MM.1S (cell line): Measurements from ENCODE around the gene ADAMTS2.

Experiments
- DNase-seq: peaks from one replicate; pipeline ENCODE4 v3.0.0-alpha.2; 2015
- H2AFZ ChIP-seq: fragments of 300-600 bp; sonication (generic); 2 replicates; pipeline ENCODE4 v1.6.0; 2016; ENCODE audit warnings: antibody characterized with exemption, low read length
- H3F3A ChIP-seq: fragments of 300-600 bp; sonication (generic); 2 replicates; pipeline ENCODE4 v1.6.1; 2016; ENCODE audit warnings: mild to moderate bottlenecking, antibody characterized with exemption, low read length, moderate library complexity, mixed read lengths; ENCODE audit not compliant: insufficient read depth
- H3K27ac ChIP-seq: fragments of 300-600 bp; sonication (generic); 2 replicates; pipeline ENCODE4 v1.5.1; 2016; ENCODE audit warnings: mild to moderate bottlenecking, low read length
- H3K27me3 ChIP-seq: fragments of 300-600 bp; sonication (generic); replicated peaks from 2 replicates; pipeline ENCODE4 v1.6.0; 2016; ENCODE audit warnings: low read length; ENCODE audit not compliant: insufficient read depth
- H3K36me3 ChIP-seq: fragments of 300-600 bp; sonication (generic); replicated peaks from 2 replicates; pipeline ENCODE4 v1.6.1; 2016; ENCODE audit warnings: mild to moderate bottlenecking, low read length, mixed read lengths; ENCODE audit not compliant: insufficient read depth
- H3K4me1 ChIP-seq: fragments of 300-600 bp; sonication (generic); 2 replicates; pipeline ENCODE4 v1.6.1; 2016; ENCODE audit warnings: low read length, mixed read lengths
- H3K4me2 ChIP-seq: fragments of 300-600 bp; sonication (generic); 2 replicates; pipeline ENCODE4 v1.6.0; 2016; ENCODE audit warnings: low read depth, low read length
- H3K4me3 ChIP-seq: fragments of 300-600 bp; sonication (generic); 2 replicates; pipeline ENCODE4 v1.5.1; 2016; ENCODE audit warnings: low read length, mixed read lengths
- H3K79me2 ChIP-seq: fragments of 300-600 bp; sonication (generic); 2 replicates; pipeline ENCODE4 v1.6.1; 2016; ENCODE audit warnings: mixed run types, low read length, mixed read lengths
- H3K9ac ChIP-seq: fragments of 300-600 bp; sonication (generic); 2 replicates; pipeline ENCODE4 v1.6.1; 2016; ENCODE audit warnings: low read length, mixed read lengths
- H3K9me2 ChIP-seq: fragments of 300-600 bp; sonication (generic); replicated peaks from 2 replicates; pipeline ENCODE4 v1.6.1; 2016; ENCODE audit warnings: mild to moderate bottlenecking, low read length, mixed read lengths; ENCODE audit not compliant: insufficient read depth
- H3K9me3 ChIP-seq: fragments of 300-600 bp; sonication (generic); replicated peaks from 2 replicates; pipeline ENCODE4 v1.6.1; 2016; ENCODE audit warnings: mild to moderate bottlenecking, low read length, mixed read lengths; ENCODE audit not compliant: insufficient read depth
- H4K20me1 ChIP-seq: fragments of 300-600 bp; sonication (generic); 2 replicates; pipeline ENCODE4 v1.6.1; 2016; ENCODE audit warnings: mild to moderate bottlenecking, low read length, moderate library complexity, mixed read lengths; ENCODE audit not compliant: insufficient read depth
- CTCF ChIP-seq: fragments of 300-600 bp; sonication (generic); IDR thresholded peaks from 2 replicates; pipeline ENCODE4 v1.5.1; 2016; ENCODE audit warnings: antibody characterized with exemption, low read length, mixed read lengths
- EZH2 ChIP-seq: fragments of 300-600 bp; sonication (generic); optimal IDR thresholded peaks from 2 replicates; pipeline ENCODE3; 2017; ENCODE audit warnings: low read depth, mild to moderate bottlenecking, antibody characterized with exemption, low read length, mixed read lengths
- EZH2phosphoT487 ChIP-seq: fragments of 300-600 bp; sonication (generic); IDR thresholded peaks from 2 replicates; pipeline ENCODE4 v1.6.1; 2018; ENCODE audit warnings: antibody characterized with exemption, low read length

The ADAMTS2 gene

GRCh38 chr5:179275941-179276837 lies 69.1 kb downstream of the ADAMTS2 start:
- H3K27ac ChIP-seq = no peak overlapping the region
- H3F3A ChIP-seq = no peaks in the 10 kb centered on the region
- no peak overlapping the region for H3K9ac ChIP-seq
- H3K36me3 ChIP-seq = no peaks in the 10 kb centered on the region
- no peaks in the 10 kb centered on the region for H4K20me1 ChIP-seq
- no peak overlapping the region for H3K4me3 ChIP-seq
- TF ChIP-seq EZH2 = no peak
- no peak for TF ChIP-seq CTCF
- TF ChIP-seq EZH2phosphoT487 = no peak
- H3K9me3 ChIP-seq = no peaks in the 10 kb centered on the region
- no peak overlapping the region for H2AFZ ChIP-seq
- no peak for DNase-seq
- no peaks in the 10 kb centered on the region for H3K27me3 ChIP-seq
- no peak overlapping the region for H3K4me2 ChIP-seq
- no peaks in the 10 kb centered on the region for H3K79me2 ChIP-seq
- H3K9me2 ChIP-seq = no peaks in the 10 kb centered on the region
- no peaks in the 10 kb centered on the region for H3K4me1 ChIP-seq

- Histone ChIP-seq H3K9me2 (no peaks in the 10 kb centered on the region), H3K9ac (no peak overlapping the region), H3K4me3 (no peak overlapping the region), H3K4me2 (no peak overlapping the region), H3K79me2 (no peaks in the 10 kb centered on the region), H3K27me3 (no peaks in the 10 kb centered on the region), H4K20me1 (no peaks in the 10 kb centered on the region), H3K4me1 (no peaks in the 10 kb centered on the region), H3F3A (no peaks in the 10 kb centered on the region), H3K27ac (no peak overlapping the region), H3K36me3 (no peaks in the 10 kb centered on the region), H3K9me3 (no peaks in the 10 kb centered on the region), H2AFZ (no peak overlapping the region)
- TF ChIP-seq EZH2 (no peak), CTCF (no peak), EZH2phosphoT487 (no peak)
- DNase-seq = no peak
Measured at GRCh38 chr5:179275381-179275878, 69.8 kb downstream of the ADAMTS2 start.

GRCh38 chr5:179274321-179275315 lies 70.6 kb downstream of the ADAMTS2 start:
- H3K9ac ChIP-seq = no peak overlapping the region
- no peaks in the 10 kb centered on the region for H4K20me1 ChIP-seq
- no peak for TF ChIP-seq EZH2phosphoT487
- TF ChIP-seq CTCF = no peak
- no peak overlapping the region for H3K4me3 ChIP-seq
- no peaks in the 10 kb centered on the region for H3K36me3 ChIP-seq
- H2AFZ ChIP-seq = no peak overlapping the region
- no peak overlapping the region for H3K4me2 ChIP-seq
- H3K9me2 ChIP-seq = no peaks in the 10 kb centered on the region
- DNase-seq = no peak
- no peaks in the 10 kb centered on the region for H3K27me3 ChIP-seq
- H3K9me3 ChIP-seq = no peaks in the 10 kb centered on the region
- no peaks in the 10 kb centered on the region for H3F3A ChIP-seq
- H3K79me2 ChIP-seq = no peaks in the 10 kb centered on the region
- H3K27ac ChIP-seq = no peak overlapping the region
- H3K4me1 ChIP-seq = no peaks in the 10 kb centered on the region
